Liver (tissue), 9 donors: ENCODE results near the gene PES1. TPM values are rescaled to one million over a fixed set of nuclear protein-coding genes. Genes with fewer than 3 reads are reported as not detected.

Experiments used
- DNase-seq: peaks from one replicate; pipeline ENCODE4 v3.0.0-alpha.2; 2017; ENCODE audit warnings: low spot score
- H3K27ac ChIP-seq, 2 donors: one replicate each; pipeline ENCODE4 v1.7.0; 2013; ENCODE audit warnings: inconsistent platforms in 2 of 2, low read length in 2 of 2, control low read depth in 1 of 2, low read depth in 1 of 2, mild to moderate bottlenecking in 1 of 2
- H3K27me3 ChIP-seq, 4 donors: one replicate each; pipeline versions ENCODE4 v1.6.1 to v1.7.0; 2013; ENCODE audit warnings: low read length in 3 of 4, inconsistent platforms in 1 of 4, mild to moderate bottlenecking in 1 of 4, moderate library complexity in 1 of 4; ENCODE audit not compliant: control insufficient read depth in 4 of 4, insufficient read depth in 4 of 4
- H3K36me3 ChIP-seq, 4 donors: one replicate each; pipeline versions ENCODE4 v1.6.1 to v1.7.0; 2013; ENCODE audit warnings: low read length in 3 of 4, mild to moderate bottlenecking in 3 of 4, low read depth in 1 of 4, moderate library complexity in 1 of 4; ENCODE audit not compliant: control insufficient read depth in 4 of 4, insufficient read depth in 3 of 4
- H3K4me1 ChIP-seq, 4 donors: one replicate each; pipeline versions ENCODE4 v1.6.1 to v1.7.0; 2013; ENCODE audit warnings: low read length in 3 of 4, mild to moderate bottlenecking in 3 of 4, moderate library complexity in 1 of 4; ENCODE audit not compliant: control insufficient read depth in 4 of 4, insufficient read depth in 4 of 4
- H3K4me3 ChIP-seq, 3 donors: one replicate each; pipeline versions ENCODE4 v1.6.1 to v1.7.0; 2013; ENCODE audit warnings: low read length in 3 of 3, control low read depth in 1 of 3, low read depth in 1 of 3, mild to moderate bottlenecking in 1 of 3
- H3K9ac ChIP-seq, 2 donors: one replicate each; pipeline ENCODE4 v1.7.0; 2013; ENCODE audit warnings: low read length in 2 of 2, mild to moderate bottlenecking in 2 of 2, moderate library complexity in 2 of 2, control low read depth in 1 of 2, low read depth in 1 of 2
- H3K9me3 ChIP-seq, 4 donors: one replicate each; pipeline versions ENCODE4 v1.6.1 to v1.7.0; 2013; ENCODE audit warnings: low read length in 3 of 4; ENCODE audit not compliant: control insufficient read depth in 4 of 4
- EGR1 ChIP-seq, 2 donors: IDR thresholded peaks; 2 replicates each; pipeline ENCODE4 v1.6.1; 2016 to 2018; ENCODE audit warnings: antibody characterized with exemption in 2 of 2, low read depth in 2 of 2
- FOXA1 ChIP-seq: IDR thresholded peaks from 2 replicates; pipeline ENCODE4 v1.6.1; 2016; ENCODE audit warnings: antibody characterized with exemption
- FOXA2 ChIP-seq: IDR thresholded peaks from 2 replicates; pipeline ENCODE4 v1.6.1; 2016; ENCODE audit warnings: antibody characterized with exemption
- GABPA ChIP-seq, 2 donors: IDR thresholded peaks in 1 of 2; conservative IDR thresholded peaks in 1 of 2; 2 replicates each; pipeline ENCODE4 v1.6.1; 2016; ENCODE audit warnings: antibody characterized with exemption in 2 of 2, mild to moderate bottlenecking in 1 of 2, moderate library complexity in 1 of 2
- HNF4A ChIP-seq, 2 donors: conservative IDR thresholded peaks; 2 replicates each; pipeline ENCODE4 v1.6.1; 2016; ENCODE audit warnings: antibody characterized with exemption in 2 of 2, mild to moderate bottlenecking in 2 of 2
- HNF4G ChIP-seq: IDR thresholded peaks from 2 replicates; pipeline ENCODE4 v1.6.1; 2016; ENCODE audit warnings: antibody characterized with exemption
- JUND ChIP-seq, 2 donors: IDR thresholded peaks; 2 replicates each; pipeline ENCODE4 v1.6.1; 2016; ENCODE audit warnings: antibody characterized with exemption in 2 of 2
- NR2F2 ChIP-seq: IDR thresholded peaks from 2 replicates; pipeline ENCODE4 v1.6.1; 2016; ENCODE audit warnings: antibody characterized with exemption
- RAD21 ChIP-seq, 2 donors: IDR thresholded peaks; 2 replicates each; pipeline ENCODE4 v1.6.1; 2016; ENCODE audit warnings: antibody characterized with exemption in 2 of 2, mild to moderate bottlenecking in 2 of 2
- RXRA ChIP-seq, 2 donors: IDR thresholded peaks; 2 replicates each; pipeline ENCODE4 v1.6.1; 2017 to 2018; ENCODE audit warnings: antibody characterized with exemption in 2 of 2, mild to moderate bottlenecking in 1 of 2
- SP1 ChIP-seq: IDR thresholded peaks from 2 replicates; pipeline ENCODE4 v1.6.1; 2018; ENCODE audit warnings: antibody characterized with exemption, mild to moderate bottlenecking
- YY1 ChIP-seq: IDR thresholded peaks from 2 replicates; pipeline ENCODE4 v1.6.1; 2016; ENCODE audit warnings: antibody characterized with exemption, mild to moderate bottlenecking
- WGBS: extraction: QIAGEN DNeasy Blood & Tissue Kit; methylation state at CpG from one replicate; pipeline ENCODE4 v1.1.7; 2013; 5-methylcytosine and 5-hydroxymethylcytosine counted together
- polyA plus RNA-seq, 2 donors: library from polyadenylated mRNA; stranded (reverse) in 1 of 2; unstranded in 1 of 2; fragments of 200-250 nt in 1 of 2; fragments of >200 nt in 1 of 2; fragmentation: Nextera tagmentation in 1 of 2; extraction: Ambion mirVana in 1 of 2; gene quantifications; one replicate each; pipeline versions ENCODE4 v1.2.1 to v1.2.3, GENCODE V29; 2013 to 2015
- total RNA-seq, 2 donors: library from RNA; depleted of rRNA; stranded (reverse); fragments of >200 nt; gene quantifications; one replicate each; pipeline ENCODE4 v1.2.3, GENCODE V29; 2014
- TF ChIP-seq, protein P1 (sequence below): fragments of 150-350 bp; IDR thresholded peaks from 2 replicates; pipeline ENCODE4 v1.5.1; 2017; ENCODE audit warnings: improper control_type of control experiment, low read depth, low read length; ENCODE audit not compliant: missing input control
- TF ChIP-seq, protein P2 (sequence below): IDR thresholded peaks from 2 replicates; pipeline ENCODE4 v1.6.1; 2016; ENCODE audit warnings: antibody characterized with exemption
- TF ChIP-seq, protein P3 (sequence below): IDR thresholded peaks from 2 replicates; pipeline ENCODE4 v1.6.1; 2016; ENCODE audit warnings: antibody characterized with exemption
- TF ChIP-seq, protein P4 (sequence below): IDR thresholded peaks from 2 replicates; pipeline ENCODE4 v1.6.1; 2016; ENCODE audit warnings: antibody characterized with exemption
- TF ChIP-seq, protein P5 (sequence below): IDR thresholded peaks from 2 replicates; pipeline ENCODE4 v1.6.1; 2016; ENCODE audit warnings: antibody characterized with exemption, mild to moderate bottlenecking
- donor health status: healthy.
- donor health status: healthy.
- donor health status: healthy.
- donor health status: healthy.
- donor health status: healthy.

PES1 gene
- total and polyA plus RNA-seq, 4 donors = 20.0 to 33.1 (median 22.3) TPM

DNA sequence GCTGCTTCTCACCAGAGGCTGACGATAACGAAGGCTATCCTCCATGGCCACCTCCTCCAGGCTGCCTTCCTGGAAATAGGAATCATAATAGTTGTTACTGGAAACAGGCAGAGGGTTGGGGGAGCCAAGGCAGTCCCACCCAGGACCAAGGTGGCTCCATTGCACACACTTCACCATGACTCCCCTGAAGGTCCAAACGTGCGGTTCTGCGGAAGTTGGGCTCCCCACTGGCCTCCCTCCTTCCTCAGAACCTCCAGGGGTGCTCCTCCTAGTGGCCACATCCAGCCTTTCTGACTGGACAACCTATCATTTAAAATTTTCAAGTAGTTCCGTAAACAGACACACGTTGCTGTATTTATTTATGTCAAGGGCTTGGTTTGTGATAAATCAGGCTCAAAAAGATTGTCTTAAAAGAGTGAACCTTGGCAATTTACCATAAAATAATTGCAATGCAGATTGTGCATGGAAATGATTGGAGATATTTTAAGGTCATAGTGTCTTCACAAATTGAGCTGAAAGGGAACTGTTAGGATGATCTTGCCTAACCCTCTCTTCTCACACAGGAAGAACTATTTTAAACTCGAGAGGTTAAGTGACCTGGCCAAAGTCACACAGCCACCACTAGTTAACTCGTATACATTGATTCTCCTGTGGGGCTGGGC, 13.9 kb upstream of the PES1 start:
- peak; percentile 70 for DNase-seq
- no peak for TF ChIP-seq EGR1 (IDR thresholded peaks at IDR 0.05; ENCODE audit: low read depth in 2 of 2)
- TF ChIP-seq FOXA1 = no peak
- no peak for TF ChIP-seq FOXA2
- TF ChIP-seq, protein P1, sequence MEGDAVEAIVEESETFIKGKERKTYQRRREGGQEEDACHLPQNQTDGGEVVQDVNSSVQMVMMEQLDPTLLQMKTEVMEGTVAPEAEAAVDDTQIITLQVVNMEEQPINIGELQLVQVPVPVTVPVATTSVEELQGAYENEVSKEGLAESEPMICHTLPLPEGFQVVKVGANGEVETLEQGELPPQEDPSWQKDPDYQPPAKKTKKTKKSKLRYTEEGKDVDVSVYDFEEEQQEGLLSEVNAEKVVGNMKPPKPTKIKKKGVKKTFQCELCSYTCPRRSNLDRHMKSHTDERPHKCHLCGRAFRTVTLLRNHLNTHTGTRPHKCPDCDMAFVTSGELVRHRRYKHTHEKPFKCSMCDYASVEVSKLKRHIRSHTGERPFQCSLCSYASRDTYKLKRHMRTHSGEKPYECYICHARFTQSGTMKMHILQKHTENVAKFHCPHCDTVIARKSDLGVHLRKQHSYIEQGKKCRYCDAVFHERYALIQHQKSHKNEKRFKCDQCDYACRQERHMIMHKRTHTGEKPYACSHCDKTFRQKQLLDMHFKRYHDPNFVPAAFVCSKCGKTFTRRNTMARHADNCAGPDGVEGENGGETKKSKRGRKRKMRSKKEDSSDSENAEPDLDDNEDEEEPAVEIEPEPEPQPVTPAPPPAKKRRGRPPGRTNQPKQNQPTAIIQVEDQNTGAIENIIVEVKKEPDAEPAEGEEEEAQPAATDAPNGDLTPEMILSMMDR = peak; percentile 67
- TF ChIP-seq HNF4A (conservative IDR thresholded peaks at IDR 0.05) = no peak
- TF ChIP-seq, protein P2, sequence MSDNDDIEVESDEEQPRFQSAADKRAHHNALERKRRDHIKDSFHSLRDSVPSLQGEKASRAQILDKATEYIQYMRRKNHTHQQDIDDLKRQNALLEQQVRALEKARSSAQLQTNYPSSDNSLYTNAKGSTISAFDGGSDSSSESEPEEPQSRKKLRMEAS = no peak
- no peak for TF ChIP-seq GABPA (IDR thresholded peaks at IDR 0.05 in 1 of 2, conservative IDR thresholded peaks at IDR 0.05 in 1 of 2)
- TF ChIP-seq YY1 = no peak
- TF ChIP-seq, protein P3, sequence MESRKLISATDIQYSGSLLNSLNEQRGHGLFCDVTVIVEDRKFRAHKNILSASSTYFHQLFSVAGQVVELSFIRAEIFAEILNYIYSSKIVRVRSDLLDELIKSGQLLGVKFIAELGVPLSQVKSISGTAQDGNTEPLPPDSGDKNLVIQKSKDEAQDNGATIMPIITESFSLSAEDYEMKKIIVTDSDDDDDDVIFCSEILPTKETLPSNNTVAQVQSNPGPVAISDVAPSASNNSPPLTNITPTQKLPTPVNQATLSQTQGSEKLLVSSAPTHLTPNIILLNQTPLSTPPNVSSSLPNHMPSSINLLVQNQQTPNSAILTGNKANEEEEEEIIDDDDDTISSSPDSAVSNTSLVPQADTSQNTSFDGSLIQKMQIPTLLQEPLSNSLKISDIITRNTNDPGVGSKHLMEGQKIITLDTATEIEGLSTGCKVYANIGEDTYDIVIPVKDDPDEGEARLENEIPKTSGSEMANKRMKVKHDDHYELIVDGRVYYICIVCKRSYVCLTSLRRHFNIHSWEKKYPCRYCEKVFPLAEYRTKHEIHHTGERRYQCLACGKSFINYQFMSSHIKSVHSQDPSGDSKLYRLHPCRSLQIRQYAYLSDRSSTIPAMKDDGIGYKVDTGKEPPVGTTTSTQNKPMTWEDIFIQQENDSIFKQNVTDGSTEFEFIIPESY = no peak
- peak; percentile 57 to 76 for TF ChIP-seq RAD21 (IDR thresholded peaks at IDR 0.05)
- Histone ChIP-seq H3K36me3 (no peaks in the 10 kb centered on the region), H3K4me1 (peaks cover 3 to 28% (median 16%) of the 10 kb centered on the region in 4 donors), H3K9me3 (no peaks in the 10 kb centered on the region), H3K9ac (no peak overlapping the region), H3K4me3 (no peak overlapping the region), H3K27me3 (no peaks in the 10 kb centered on the region), H3K27ac (no peak overlapping the region)
- WGBS = 24% methylated on average over 9 of the region's 9 CpGs

DNA sequence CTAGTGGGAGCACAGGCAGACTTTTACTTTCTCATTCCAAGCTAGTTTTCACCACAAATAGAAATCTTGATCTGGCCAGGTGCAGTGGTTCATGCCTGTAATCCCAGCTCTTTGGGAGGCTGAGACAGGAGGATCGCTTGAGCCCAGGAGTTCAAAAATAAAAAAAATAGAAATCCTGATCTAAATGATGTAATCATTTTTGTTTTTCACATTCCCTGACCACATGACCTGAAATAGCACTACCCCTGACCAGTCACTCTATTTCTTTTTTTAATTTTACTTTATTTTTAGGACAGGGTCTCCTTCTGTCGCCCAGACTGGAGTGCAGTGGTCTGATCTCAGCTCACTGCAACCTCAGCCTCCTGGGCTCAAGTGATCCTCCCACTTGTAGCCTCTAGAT, 13.0 kb upstream of the PES1 start:
- Histone ChIP-seq H3K9me3 (no peaks in the 10 kb centered on the region), H3K27ac (no peak overlapping the region), H3K4me1 (peaks cover 3 to 28% (median 16%) of the 10 kb centered on the region in 4 donors), H3K4me3 (no peak overlapping the region), H3K9ac (no peak overlapping the region), H3K27me3 (no peaks in the 10 kb centered on the region), H3K36me3 (no peaks in the 10 kb centered on the region)
- DNase-seq = no peak
- no peak for TF ChIP-seq FOXA1
- TF ChIP-seq NR2F2 = no peak
- TF ChIP-seq RXRA (IDR thresholded peaks at IDR 0.05) = no peak
- TF ChIP-seq, protein P1 = no peak
- TF ChIP-seq, protein P4, sequence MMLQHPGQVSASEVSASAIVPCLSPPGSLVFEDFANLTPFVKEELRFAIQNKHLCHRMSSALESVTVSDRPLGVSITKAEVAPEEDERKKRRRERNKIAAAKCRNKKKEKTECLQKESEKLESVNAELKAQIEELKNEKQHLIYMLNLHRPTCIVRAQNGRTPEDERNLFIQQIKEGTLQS = no peak
- TF ChIP-seq HNF4G = no peak
- no peak for TF ChIP-seq EGR1 (IDR thresholded peaks at IDR 0.05; ENCODE audit: low read depth in 2 of 2)
- no peak for TF ChIP-seq FOXA2
- no peak for TF ChIP-seq JUND (IDR thresholded peaks at IDR 0.05)
- TF ChIP-seq, protein P5, sequence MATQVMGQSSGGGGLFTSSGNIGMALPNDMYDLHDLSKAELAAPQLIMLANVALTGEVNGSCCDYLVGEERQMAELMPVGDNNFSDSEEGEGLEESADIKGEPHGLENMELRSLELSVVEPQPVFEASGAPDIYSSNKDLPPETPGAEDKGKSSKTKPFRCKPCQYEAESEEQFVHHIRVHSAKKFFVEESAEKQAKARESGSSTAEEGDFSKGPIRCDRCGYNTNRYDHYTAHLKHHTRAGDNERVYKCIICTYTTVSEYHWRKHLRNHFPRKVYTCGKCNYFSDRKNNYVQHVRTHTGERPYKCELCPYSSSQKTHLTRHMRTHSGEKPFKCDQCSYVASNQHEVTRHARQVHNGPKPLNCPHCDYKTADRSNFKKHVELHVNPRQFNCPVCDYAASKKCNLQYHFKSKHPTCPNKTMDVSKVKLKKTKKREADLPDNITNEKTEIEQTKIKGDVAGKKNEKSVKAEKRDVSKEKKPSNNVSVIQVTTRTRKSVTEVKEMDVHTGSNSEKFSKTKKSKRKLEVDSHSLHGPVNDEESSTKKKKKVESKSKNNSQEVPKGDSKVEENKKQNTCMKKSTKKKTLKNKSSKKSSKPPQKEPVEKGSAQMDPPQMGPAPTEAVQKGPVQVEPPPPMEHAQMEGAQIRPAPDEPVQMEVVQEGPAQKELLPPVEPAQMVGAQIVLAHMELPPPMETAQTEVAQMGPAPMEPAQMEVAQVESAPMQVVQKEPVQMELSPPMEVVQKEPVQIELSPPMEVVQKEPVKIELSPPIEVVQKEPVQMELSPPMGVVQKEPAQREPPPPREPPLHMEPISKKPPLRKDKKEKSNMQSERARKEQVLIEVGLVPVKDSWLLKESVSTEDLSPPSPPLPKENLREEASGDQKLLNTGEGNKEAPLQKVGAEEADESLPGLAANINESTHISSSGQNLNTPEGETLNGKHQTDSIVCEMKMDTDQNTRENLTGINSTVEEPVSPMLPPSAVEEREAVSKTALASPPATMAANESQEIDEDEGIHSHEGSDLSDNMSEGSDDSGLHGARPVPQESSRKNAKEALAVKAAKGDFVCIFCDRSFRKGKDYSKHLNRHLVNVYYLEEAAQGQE = no peak
- TF ChIP-seq SP1 = no peak
- TF ChIP-seq, protein P2 = no peak
- no peak for TF ChIP-seq GABPA (IDR thresholded peaks at IDR 0.05 in 1 of 2, conservative IDR thresholded peaks at IDR 0.05 in 1 of 2)
- WGBS = 93% methylated on average over 2 of the region's 2 CpGs
